ENCODE measurements around the gene MCM6.

DNA sequence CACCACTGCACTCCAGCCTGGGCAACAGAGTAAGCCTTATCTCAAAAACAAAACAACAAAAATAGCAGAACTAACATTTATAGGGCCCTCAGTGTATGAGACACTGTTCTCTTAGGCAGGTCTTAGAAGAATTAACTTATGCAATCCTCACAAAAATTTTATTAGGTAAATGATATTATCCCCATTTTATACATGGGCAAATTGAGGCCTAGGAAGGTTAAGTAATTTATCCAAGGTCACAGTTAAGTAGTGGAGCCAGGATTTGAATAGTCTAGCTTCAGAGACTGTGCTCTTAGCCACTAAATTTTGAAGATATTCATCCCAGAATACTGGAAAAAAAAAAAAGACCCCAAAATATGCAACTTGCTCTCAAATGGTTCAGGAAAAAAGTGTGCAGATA is 22.8 kb downstream of the MCM6 start:
- TF ChIP-seq, protein P1, sequence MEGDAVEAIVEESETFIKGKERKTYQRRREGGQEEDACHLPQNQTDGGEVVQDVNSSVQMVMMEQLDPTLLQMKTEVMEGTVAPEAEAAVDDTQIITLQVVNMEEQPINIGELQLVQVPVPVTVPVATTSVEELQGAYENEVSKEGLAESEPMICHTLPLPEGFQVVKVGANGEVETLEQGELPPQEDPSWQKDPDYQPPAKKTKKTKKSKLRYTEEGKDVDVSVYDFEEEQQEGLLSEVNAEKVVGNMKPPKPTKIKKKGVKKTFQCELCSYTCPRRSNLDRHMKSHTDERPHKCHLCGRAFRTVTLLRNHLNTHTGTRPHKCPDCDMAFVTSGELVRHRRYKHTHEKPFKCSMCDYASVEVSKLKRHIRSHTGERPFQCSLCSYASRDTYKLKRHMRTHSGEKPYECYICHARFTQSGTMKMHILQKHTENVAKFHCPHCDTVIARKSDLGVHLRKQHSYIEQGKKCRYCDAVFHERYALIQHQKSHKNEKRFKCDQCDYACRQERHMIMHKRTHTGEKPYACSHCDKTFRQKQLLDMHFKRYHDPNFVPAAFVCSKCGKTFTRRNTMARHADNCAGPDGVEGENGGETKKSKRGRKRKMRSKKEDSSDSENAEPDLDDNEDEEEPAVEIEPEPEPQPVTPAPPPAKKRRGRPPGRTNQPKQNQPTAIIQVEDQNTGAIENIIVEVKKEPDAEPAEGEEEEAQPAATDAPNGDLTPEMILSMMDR (IDR thresholded peaks at IDR 0.05; ENCODE audit: insufficient read depth, low read length, poor library complexity, severe bottlenecking) = no peak
- no peak for TF ChIP-seq EZH2phosphoT487 (conservative IDR thresholded peaks at IDR 0.05; ENCODE audit: low read length)

Measured in SU-DHL-6 (cell line).